Measurements from ENCODE around the gene COMTD1.

Gene COMTD1

GRCh38 chr10:75245354-75246250 is 9.8 kb upstream of the COMTD1 start:
- no peak for DNase-seq (ENCODE audit: low spot score)

- DNase-seq (ENCODE audit: low spot score) = no peak
These were observed 9.0 kb upstream of the COMTD1 start for GRCh38 chr10:75244487-75245353.

GRCh38 chr10:75243426-75243825 is 7.7 kb upstream of the COMTD1 start:
- DNase-seq (ENCODE audit: low spot score) = no peak

GRCh38 chr10:75240329-75241076 is 4.7 kb upstream of the COMTD1 start:
- DNase-seq (ENCODE audit: low spot score) = no peak

- DNase-seq (ENCODE audit: low spot score) = no peak
These were observed 3.5 kb upstream of the COMTD1 start for GRCh38 chr10:75239096-75239790.

- no peak for DNase-seq (ENCODE audit: low spot score)
These were observed 2.7 kb upstream of the COMTD1 start for GRCh38 chr10:75238182-75239095.

GRCh38 chr10:75236178-75236825 is 545 bp upstream of the COMTD1 start:
- no peak for DNase-seq (ENCODE audit: low spot score)

GRCh38 chr10:75234683-75235374 is 928 bp downstream of the COMTD1 start:
- no peak for DNase-seq (ENCODE audit: low spot score)

GRCh38 chr10:75234017-75234682 is 1.6 kb downstream of the COMTD1 start:
- DNase-seq (ENCODE audit: low spot score) = peak; percentile 94

- no peak for DNase-seq (ENCODE audit: low spot score)
These were observed 2.2 kb downstream of the COMTD1 start for GRCh38 chr10:75233444-75234016.

GRCh38 chr10:75231672-75232581 is 3.8 kb downstream of the COMTD1 start:
- DNase-seq (ENCODE audit: low spot score) = no peak

DNA sequence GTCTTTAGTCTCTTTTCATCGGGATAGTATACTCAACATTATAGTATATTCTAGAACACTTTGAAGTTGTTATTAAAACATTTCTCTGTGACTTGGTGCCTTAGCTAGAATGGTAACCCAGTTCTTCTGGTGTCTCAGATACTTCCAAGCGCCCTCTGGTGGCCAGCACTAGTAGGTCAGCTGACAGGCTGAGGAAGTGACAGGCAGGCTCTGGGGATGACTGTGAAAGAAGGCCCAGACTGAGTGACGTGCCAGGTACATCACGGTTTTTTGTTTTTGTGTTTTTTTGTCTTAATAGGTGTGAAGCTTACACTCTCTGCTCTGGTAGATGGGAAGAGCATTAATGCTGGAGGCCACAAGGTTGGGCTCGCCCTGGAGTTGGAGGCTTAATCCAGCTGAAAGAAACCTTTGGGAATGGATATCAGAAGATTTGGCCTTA is 5.1 kb downstream of the COMTD1 start:
- peak; percentile 78 for DNase-seq (ENCODE audit: low spot score)

GRCh38 chr10:75229971-75230370 is 5.8 kb downstream of the COMTD1 start:
- DNase-seq (ENCODE audit: low spot score) = no peak

DNA sequence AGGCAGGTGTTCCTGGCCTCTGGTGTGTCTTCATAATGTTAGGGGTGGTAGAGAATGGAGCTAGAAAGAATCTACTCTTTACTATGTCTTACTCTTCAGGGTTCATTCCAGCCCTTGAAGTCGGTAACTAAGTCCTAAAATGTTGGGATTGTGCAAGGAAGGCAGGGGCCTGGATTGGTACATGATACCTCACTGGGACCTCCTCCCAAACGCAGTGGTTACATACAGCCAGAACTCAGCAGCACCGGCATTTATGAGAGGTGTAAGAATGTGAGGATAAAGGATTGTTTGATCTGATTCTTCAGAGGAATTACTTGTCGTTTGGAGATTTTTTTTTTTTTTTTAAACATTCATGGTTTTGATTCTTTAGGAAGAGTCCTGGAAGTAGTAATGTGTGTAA is 6.9 kb downstream of the COMTD1 start:
- DNase-seq (ENCODE audit: low spot score) = no peak

DNA sequence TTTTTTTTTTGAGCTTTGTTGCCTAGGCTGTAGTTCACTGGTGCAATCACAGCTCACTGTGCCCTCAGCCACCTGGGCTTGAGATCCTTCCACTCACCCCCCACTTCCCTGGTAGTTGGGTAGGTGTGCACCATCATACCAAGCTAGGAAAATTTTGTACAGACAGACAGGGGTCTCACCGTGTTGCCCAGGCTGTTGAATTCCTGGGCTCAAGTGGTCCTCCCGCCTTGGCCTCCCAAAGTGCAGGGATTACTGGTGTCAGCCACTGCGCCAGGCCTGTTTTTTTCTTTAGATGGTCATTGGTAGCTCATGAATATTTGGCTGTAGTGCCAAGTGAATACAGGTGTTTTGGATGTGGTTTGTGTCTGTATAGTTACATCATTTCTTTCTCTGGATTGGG is 7.5 kb downstream of the COMTD1 start:
- no peak for DNase-seq (ENCODE audit: low spot score)

DNA sequence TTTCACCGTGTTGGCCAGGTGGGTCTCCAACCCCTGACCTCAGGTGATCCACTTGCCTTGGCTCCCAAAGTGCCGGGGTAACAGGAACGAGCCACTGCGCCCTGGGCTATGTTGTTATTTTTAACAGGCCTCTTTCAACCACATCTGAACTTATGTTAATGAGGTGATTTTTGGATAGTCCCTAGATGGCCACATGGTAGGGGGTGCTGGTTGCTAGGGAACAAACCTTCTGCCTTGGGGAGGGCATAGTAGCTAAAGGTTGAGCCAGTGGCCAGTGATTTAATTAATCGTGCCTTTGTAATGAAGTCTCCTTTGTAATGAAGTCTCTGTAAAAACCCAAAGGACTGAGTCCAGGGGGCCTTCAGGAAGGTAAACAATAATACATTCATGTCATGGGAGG is 9.1 kb downstream of the COMTD1 start:
- no peak for DNase-seq (ENCODE audit: low spot score)

- no peak for DNase-seq (ENCODE audit: low spot score)
These were observed 9.7 kb downstream of the COMTD1 start for GRCh38 chr10:75226095-75226494.

Data from COLO829 (cell line).